CD14-positive monocyte (primary cell): ENCODE measurements around the gene SEMA3G. TPM values are rescaled to one million over a fixed set of nuclear protein-coding genes. Genes with fewer than 3 reads are reported as not detected.

Experiments used
- DNase-seq, 3 donors: peaks; one replicate each; pipeline ENCODE4 v3.0.0-alpha.2; 2011 to 2022
- H2AFZ ChIP-seq: 2 replicates; pipeline ENCODE4 v1.6.0; 2012; ENCODE audit warnings: mild to moderate bottlenecking, low read depth, low read length, inconsistent platforms; ENCODE audit not compliant: insufficient read depth, poor library complexity, severe bottlenecking
- H3K27ac ChIP-seq, 2 donors: 1 replicate in 1 of 2; 2 replicates in 1 of 2; pipeline ENCODE4 v1.5.1; 2012 to 2013; ENCODE audit warnings: low read length in 2 of 2, control low read depth in 1 of 2, inconsistent platforms in 1 of 2, low read depth in 1 of 2, mild to moderate bottlenecking in 1 of 2
- H3K27me3 ChIP-seq, 2 donors: one replicate each; pipeline versions ENCODE4 v1.6.0 to v1.6.1; 2011 to 2013; ENCODE audit warnings: low read length in 2 of 2; ENCODE audit not compliant: control insufficient read depth in 2 of 2, insufficient read depth in 2 of 2
- H3K36me3 ChIP-seq, 2 donors: replicated peaks in 1 of 2; 1 replicate in 1 of 2; 2 replicates in 1 of 2; pipeline versions ENCODE4 v1.5.1 to v1.6.1; 2012 to 2013; ENCODE audit warnings: low read length in 2 of 2, control low read depth in 1 of 2, inconsistent platforms in 1 of 2, mild to moderate bottlenecking in 1 of 2; ENCODE audit not compliant: insufficient read depth in 2 of 2, control insufficient read depth in 1 of 2
- H3K4me1 ChIP-seq, 2 donors: 1 replicate in 1 of 2; 2 replicates in 1 of 2; pipeline versions ENCODE4 v1.5.1 to v1.6.1; 2012 to 2013; ENCODE audit warnings: low read length in 2 of 2, control low read depth in 1 of 2, inconsistent platforms in 1 of 2, mild to moderate bottlenecking in 1 of 2, moderate library complexity in 1 of 2; ENCODE audit not compliant: insufficient read depth in 2 of 2, control insufficient read depth in 1 of 2
- H3K4me2 ChIP-seq: replicated peaks from 2 replicates; pipeline ENCODE3; 2012; ENCODE audit warnings: low read length, moderate library complexity, mild to moderate bottlenecking; ENCODE audit not compliant: poor library complexity, severe bottlenecking; ENCODE audit errors: extremely low read depth
- H3K4me3 ChIP-seq, 3 experiments: fragments of 200-600 bp in 1 of 3; sonication (generic) in 1 of 3; replicated peaks in 1 of 3; 1 replicate in 2 of 3; 2 replicates in 1 of 3; pipeline ENCODE4 v1.5.1; 2011 to 2013; ENCODE audit warnings: low read length in 3 of 3, mild to moderate bottlenecking in 3 of 3, control low read depth in 2 of 3, low read depth in 2 of 3, inconsistent platforms in 1 of 3, moderate library complexity in 1 of 3
- H3K79me2 ChIP-seq: 2 replicates; pipeline ENCODE4 v1.6.0; 2012; ENCODE audit warnings: mild to moderate bottlenecking, control low read depth, inconsistent platforms, low read length, moderate library complexity; ENCODE audit not compliant: insufficient read depth
- H3K9ac ChIP-seq: 2 replicates; pipeline ENCODE4 v1.6.0; 2017; ENCODE audit warnings: low read length, mild to moderate bottlenecking; ENCODE audit not compliant: insufficient read depth, poor library complexity, severe bottlenecking
- H3K9me3 ChIP-seq, 2 donors: replicated peaks in 1 of 2; 1 replicate in 1 of 2; 2 replicates in 1 of 2; pipeline versions ENCODE4 v1.5.1 to v1.6.1; 2012 to 2013; ENCODE audit warnings: low read length in 2 of 2, control low read depth in 1 of 2; ENCODE audit not compliant: control insufficient read depth in 1 of 2, insufficient read depth in 1 of 2
- H4K20me1 ChIP-seq: 2 replicates; pipeline ENCODE4 v1.6.0; 2012; ENCODE audit warnings: mild to moderate bottlenecking, low read length, control low read depth, moderate library complexity; ENCODE audit not compliant: insufficient read depth
- H3K27ac Mint-ChIP-seq, 7 donors: one replicate each; pipeline ENCODE4 v1.8.0; 2020; ENCODE audit warnings: mild to moderate bottlenecking in 7 of 7, mixed read lengths in 7 of 7, moderate library complexity in 6 of 7, inconsistent platforms in 2 of 7
- H3K27me3 Mint-ChIP-seq, 3 donors: one replicate each; pipeline ENCODE4 v1.8.0; 2021 to 2022; ENCODE audit warnings: low read depth in 3 of 3, mild to moderate bottlenecking in 3 of 3, mixed read lengths in 3 of 3, moderate library complexity in 3 of 3, inconsistent platforms in 1 of 3
- H3K36me3 Mint-ChIP-seq, 2 donors: one replicate each; pipeline ENCODE4 v1.8.0; 2020; ENCODE audit warnings: mixed read lengths in 2 of 2, inconsistent platforms in 1 of 2, mild to moderate bottlenecking in 1 of 2
- H3K4me1 Mint-ChIP-seq: one replicate; pipeline ENCODE4 v1.8.0; 2020; ENCODE audit warnings: mild to moderate bottlenecking, mixed read lengths
- H3K4me3 Mint-ChIP-seq, 2 donors: one replicate each; pipeline ENCODE4 v1.8.0; 2020; ENCODE audit warnings: mild to moderate bottlenecking in 2 of 2, mixed read lengths in 2 of 2, moderate library complexity in 1 of 2
- H3K9me3 Mint-ChIP-seq, 7 donors: one replicate each; pipeline ENCODE4 v1.8.0; 2020 to 2022; ENCODE audit warnings: mixed read lengths in 7 of 7, mild to moderate bottlenecking in 6 of 7, moderate library complexity in 6 of 7, inconsistent platforms in 2 of 7
- CTCF ChIP-seq: fragments of 200-600 bp; IDR thresholded peaks from one replicate; pipeline ENCODE4 v1.8.0; 2022; ENCODE audit warnings: antibody characterized with exemption, mild to moderate bottlenecking
- WGBS: methylation state at CpG from one replicate; pipeline ENCODE4 v1.1.5; 2013; ENCODE audit warnings: missing lambda C conversion rate; ENCODE audit not compliant: insufficient coverage; 5-methylcytosine and 5-hydroxymethylcytosine counted together
- intact Hi-C, 2 donors: fragments of 100-400 bp; cut with micrococcal nuclease; formaldehyde crosslinking; loops; one replicate each; pipeline versions ENCODE4 v1.15.0 to v1.15.1; 2023
- polyA plus RNA-seq, 3 donors: library from polyadenylated mRNA; depleted of rRNA in 1 of 3; unstranded in 2 of 3; stranded (reverse) in 1 of 3; fragments of 300-500 nt in 2 of 3; fragments of >200 nt in 1 of 3; fragmentation: Illumina TruSeq in 2 of 3; gene quantifications; 1 replicate in 2 of 3; 2 replicates in 1 of 3; pipeline ENCODE4 v1.2.3, GENCODE V29; 2012 to 2021

The SEMA3G gene
- polyA plus RNA-seq, 3 donors, result 0.03 TPM; not detected in 2

- H3K4me1 ChIP-seq, result peaks cover 49 to 61% of the 10 kb centered on the region in 2 donors
- WGBS, result 97% methylated on average over 18 of the region's 18 CpGs
- no peak for DNase-seq
- Mint-ChIP-seq H3K36me3 (peaks cover 70 to 84% of the 10 kb centered on the region in 2 donors), H3K9me3 (peaks cover 0 to 3% (median 0%) of the 10 kb centered on the region in 7 donors), H3K4me3 (no peak overlapping the region), H3K4me1 (peaks cover 57% of the 10 kb centered on the region), H3K27me3 (peaks cover 0 to 3% (median 0%) of the 10 kb centered on the region in 3 donors), H3K27ac (no peak overlapping the region)
- TF ChIP-seq CTCF, result no peak
- H3K27ac ChIP-seq, result no peak overlapping the region
- no peak overlapping the region for H3K4me2 ChIP-seq
- no peaks in the 10 kb centered on the region for H3K27me3 ChIP-seq
- H3K4me3 ChIP-seq, result no peak overlapping the region
- no peaks in the 10 kb centered on the region for H3K9me3 ChIP-seq
- intact Hi-C loops, result no loop called here
- H3K79me2 ChIP-seq, result peaks cover 6% of the 10 kb centered on the region
- peaks cover 51 to 80% of the 10 kb centered on the region in 2 donors for H3K36me3 ChIP-seq
- no peak overlapping the region for H3K9ac ChIP-seq
- no peaks in the 10 kb centered on the region for H4K20me1 ChIP-seq
- no peak overlapping the region for H2AFZ ChIP-seq
Measured at GRCh38 chr3:52489453-52489852, 44.5 kb upstream of the SEMA3G start.

GRCh38 chr3:52488746-52489145, 43.8 kb upstream of the SEMA3G start:
- Mint-ChIP-seq H3K4me3 (no peak overlapping the region), H3K36me3 (peaks cover 74 to 87% of the 10 kb centered on the region in 2 donors), H3K9me3 (peaks cover 0 to 3% (median 0%) of the 10 kb centered on the region in 7 donors), H3K27me3 (peaks cover 0 to 4% (median 0%) of the 10 kb centered on the region in 3 donors), H3K4me1 (peaks cover 51% of the 10 kb centered on the region), H3K27ac (no peak overlapping the region)
- Histone ChIP-seq H3K79me2 (peaks cover 6% of the 10 kb centered on the region), H3K4me2 (no peak overlapping the region), H3K4me3 (no peak overlapping the region), H3K9ac (no peak overlapping the region), H4K20me1 (no peaks in the 10 kb centered on the region), H3K9me3 (no peaks in the 10 kb centered on the region), H3K27ac (no peak overlapping the region), H3K4me1 (peaks cover 42 to 54% of the 10 kb centered on the region in 2 donors), H3K36me3 (peaks cover 53 to 82% of the 10 kb centered on the region in 2 donors), H3K27me3 (no peaks in the 10 kb centered on the region), H2AFZ (no peak overlapping the region)
- TF ChIP-seq CTCF, result no peak
- no peak for DNase-seq
- intact Hi-C loops, result no loop called here
- WGBS, result 93% methylated on average over 3 of the region's 3 CpGs
